HepG2 (cell line): ENCODE measurements around the gene EIF3B. TPM values are rescaled to one million over a fixed set of nuclear protein-coding genes. Genes with fewer than 3 reads are reported as not detected.

Experiments used
- ATAC-seq: fragments of 200-7000 bp; cut with Tn5 transposase; 3 replicates; pipeline ENCODE4 v1.9.1; 2020; ENCODE audit warnings: mild to moderate bottlenecking, moderate library complexity
- BruUV-seq: library from RNA; stranded (reverse); fragments of 400-500 nt; replicated peaks from 2 replicates; lab custom pipeline; 2021; lab: Mats Ljungman, UMichigan
- CTCF ChIA-PET: fragments of 300-600 bp; formaldehyde crosslinking; extraction: SDS; loops from one replicate; lab custom pipeline; 2021; ENCODE audit warnings: low total read pairs, inconsistent platforms, low intra/inter-chr PET ratio; lab: Yijun Ruan, JAX
- POLR2A ChIA-PET: fragments of 350-600 bp; sonication (Branson Sonifier 250); formaldehyde crosslinking; loops from one replicate; lab custom pipeline; 2020; ENCODE audit warnings: antibody characterized with exemption, inconsistent platforms; lab: Yijun Ruan, JAX
- DNase-seq: peaks from one replicate; pipeline ENCODE4 v3.0.0-alpha.2; 2015; ENCODE audit warnings: low spot score
- FAIRE-seq: peaks from 3 replicates; lab custom pipeline; 2011; peaks lifted over from hg19 to GRCh38; lab: Jason Lieb, UNC
- H2AFZ ChIP-seq: one replicate; pipeline ENCODE4 v1.6.1; 2011; ENCODE audit warnings: low read length, inconsistent platforms
- H3K27ac ChIP-seq: fragments of 300-600 bp; 3 replicates; pipeline ENCODE4 v1.8.0; 2011; ENCODE audit warnings: mixed run types, mild to moderate bottlenecking, mixed read lengths, low read length, inconsistent platforms; ENCODE audit not compliant: insufficient read depth; ENCODE audit errors: extremely low read length
- H3K27me3 ChIP-seq, 2 experiments: fragments of 200-600 bp in 1 of 2; 2 replicates in 1 of 2; 3 replicates in 1 of 2; pipeline versions ENCODE4 v1.6.0 to v1.8.0; 2011; ENCODE audit warnings: low read length in 2 of 2, mild to moderate bottlenecking in 2 of 2, moderate library complexity in 2 of 2, inconsistent platforms in 1 of 2; ENCODE audit not compliant: insufficient read depth in 2 of 2, control insufficient read depth in 1 of 2
- H3K36me3 ChIP-seq, 2 experiments: fragments of 200-600 bp in 1 of 2; replicated peaks in 1 of 2; 2 replicates in 1 of 2; 3 replicates in 1 of 2; pipeline versions ENCODE4 v1.5.1 to v1.8.0; 2011; ENCODE audit warnings: low read length in 2 of 2, inconsistent platforms in 1 of 2; ENCODE audit not compliant: insufficient read depth in 2 of 2, control insufficient read depth in 1 of 2
- H3K4me1 ChIP-seq: 2 replicates; pipeline ENCODE4 v1.5.1; 2012; ENCODE audit warnings: low read length, inconsistent platforms; ENCODE audit not compliant: insufficient read depth
- H3K4me2 ChIP-seq: 2 replicates; pipeline ENCODE4 v1.6.0; 2011; ENCODE audit warnings: low read depth, low read length, inconsistent platforms
- H3K4me3 ChIP-seq, 3 experiments: fragments of 200-600 bp in 1 of 3; sonication (generic), shearing (Covaris generic) in 1 of 3; replicated peaks in 1 of 3; 2 replicates each; pipeline ENCODE4 v1.5.1; 2011 to 2016; ENCODE audit warnings: low read length in 3 of 3, inconsistent platforms in 2 of 3, low read depth in 2 of 3, mild to moderate bottlenecking in 2 of 3, control low read depth in 1 of 3, mixed read lengths in 1 of 3; ENCODE audit not compliant: insufficient read depth in 1 of 3
- H3K79me2 ChIP-seq: one replicate; pipeline ENCODE4 v1.6.1; 2011; ENCODE audit warnings: low read length, inconsistent platforms; ENCODE audit not compliant: insufficient read depth
- H3K9ac ChIP-seq: 2 replicates; pipeline ENCODE4 v1.6.0; 2011; ENCODE audit warnings: mild to moderate bottlenecking, low read depth, low read length, inconsistent platforms; ENCODE audit not compliant: insufficient read depth
- H3K9me3 ChIP-seq: 2 replicates; pipeline ENCODE4 v1.5.1; 2012; ENCODE audit warnings: mild to moderate bottlenecking, low read length
- H4K20me1 ChIP-seq: 2 replicates; pipeline ENCODE4 v1.6.0; 2011; ENCODE audit warnings: inconsistent platforms, mild to moderate bottlenecking, low read length, moderate library complexity; ENCODE audit not compliant: insufficient read depth
- BCL6 ChIP-seq: IDR thresholded peaks from 2 replicates; pipeline ENCODE4 v1.6.1; 2016; ENCODE audit warnings: missing genetic modification reagents, missing compliant biosample characterization
- PRDM4 ChIP-seq: sonication (generic); formaldehyde crosslinking; IDR thresholded peaks from 2 replicates; pipeline ENCODE4 v1.9.0; 2021; ENCODE audit warnings: missing genetic modification reagents, borderline replicate concordance
- WGBS: methylation state at CpG from one replicate; pipeline ENCODE4 v1.1.6; 2017; ENCODE audit warnings: low lambda C conversion rate; 5-methylcytosine and 5-hydroxymethylcytosine counted together
- in situ Hi-C: cut with HindIII; loops from 2 replicates; pipeline ENCODE4 v1.10.0; 2017; ENCODE audit warnings: low pct_unique_long_range_greater_than_20kb; ENCODE audit not compliant: extremely low pct_ligation_motif_present
- intact Hi-C: fragments of 100-400 bp; cut with micrococcal nuclease; formaldehyde crosslinking; loops from one replicate; pipeline ENCODE4 v1.10.0; 2022; ENCODE audit not compliant: unreplicated experiment
- polyA plus RNA-seq, 8 experiments: library from polyadenylated mRNA; depleted of rRNA in 3 of 8; stranded (reverse) in 7 of 8; unstranded in 1 of 8; fragments of >200 nt; fragmentation: Illumina TruSeq in 4 of 8; extraction: Trizol in 4 of 8; gene quantifications; 2 replicates each; pipeline versions ENCODE4 v1.2.1 to v1.2.3, GENCODE V29; 2011 to 2016; ENCODE audit warnings: low read depth in 4 of 8, missing spikeins in 1 of 8, mixed read lengths in 1 of 8; ENCODE audit not compliant: insufficient read depth in 1 of 8
- total RNA-seq, 5 experiments: library from RNA; depleted of rRNA; stranded (reverse); fragments of >200 nt; fragmentation: Illumina TruSeq; extraction: Trizol; gene quantifications; 2 replicates each; pipeline ENCODE4 v1.2.3, GENCODE V29; 2016; ENCODE audit warnings: low read depth in 1 of 5
- TF ChIP-seq, protein P1 (sequence below): sonication (generic); IDR thresholded peaks from 2 replicates; pipeline ENCODE4 v1.6.1; 2016; ENCODE audit warnings: low read depth, borderline replicate concordance
- TF ChIP-seq, protein P2 (sequence below): sonication (generic); formaldehyde crosslinking; IDR thresholded peaks from 2 replicates; pipeline ENCODE4 v1.5.1; 2020; ENCODE audit warnings: mild to moderate bottlenecking, moderate library complexity, missing genetic modification reagents
- TF ChIP-seq, protein P3 (sequence below): sonication (generic); formaldehyde crosslinking; IDR thresholded peaks from 2 replicates; pipeline ENCODE4 v1.4.0; 2020; ENCODE audit warnings: missing genetic modification reagents

Gene EIF3B
- total and polyA plus RNA-seq, 2 of the 13 experiments (the other 11 are each of a cell fraction or from before 2014, with no cell fraction given), result 92.2 to 241 TPM

- no peak overlapping the region for H3K27ac ChIP-seq
- H3K4me2 ChIP-seq, result peak overlapping the region; percentile 81
- BruUV-seq, result no TSS peak
- TF ChIP-seq, protein P1, sequence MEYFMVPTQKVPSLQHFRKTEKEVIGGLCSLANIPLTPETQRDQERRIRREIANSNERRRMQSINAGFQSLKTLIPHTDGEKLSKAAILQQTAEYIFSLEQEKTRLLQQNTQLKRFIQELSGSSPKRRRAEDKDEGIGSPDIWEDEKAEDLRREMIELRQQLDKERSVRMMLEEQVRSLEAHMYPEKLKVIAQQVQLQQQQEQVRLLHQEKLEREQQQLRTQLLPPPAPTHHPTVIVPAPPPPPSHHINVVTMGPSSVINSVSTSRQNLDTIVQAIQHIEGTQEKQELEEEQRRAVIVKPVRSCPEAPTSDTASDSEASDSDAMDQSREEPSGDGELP, result peak; percentile 40; the same call in 1 of the 2 replicates
- TF ChIP-seq, protein P2, sequence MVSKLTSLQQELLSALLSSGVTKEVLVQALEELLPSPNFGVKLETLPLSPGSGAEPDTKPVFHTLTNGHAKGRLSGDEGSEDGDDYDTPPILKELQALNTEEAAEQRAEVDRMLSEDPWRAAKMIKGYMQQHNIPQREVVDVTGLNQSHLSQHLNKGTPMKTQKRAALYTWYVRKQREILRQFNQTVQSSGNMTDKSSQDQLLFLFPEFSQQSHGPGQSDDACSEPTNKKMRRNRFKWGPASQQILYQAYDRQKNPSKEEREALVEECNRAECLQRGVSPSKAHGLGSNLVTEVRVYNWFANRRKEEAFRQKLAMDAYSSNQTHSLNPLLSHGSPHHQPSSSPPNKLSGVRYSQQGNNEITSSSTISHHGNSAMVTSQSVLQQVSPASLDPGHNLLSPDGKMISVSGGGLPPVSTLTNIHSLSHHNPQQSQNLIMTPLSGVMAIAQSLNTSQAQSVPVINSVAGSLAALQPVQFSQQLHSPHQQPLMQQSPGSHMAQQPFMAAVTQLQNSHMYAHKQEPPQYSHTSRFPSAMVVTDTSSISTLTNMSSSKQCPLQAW (CRISPR knock-in tag), result 0 out of 2 replicates have a peak, but pooled peaks have one; percentile 41
- no peak for TF ChIP-seq PRDM4 (CRISPR knock-in tag)
- TF ChIP-seq, protein P3, sequence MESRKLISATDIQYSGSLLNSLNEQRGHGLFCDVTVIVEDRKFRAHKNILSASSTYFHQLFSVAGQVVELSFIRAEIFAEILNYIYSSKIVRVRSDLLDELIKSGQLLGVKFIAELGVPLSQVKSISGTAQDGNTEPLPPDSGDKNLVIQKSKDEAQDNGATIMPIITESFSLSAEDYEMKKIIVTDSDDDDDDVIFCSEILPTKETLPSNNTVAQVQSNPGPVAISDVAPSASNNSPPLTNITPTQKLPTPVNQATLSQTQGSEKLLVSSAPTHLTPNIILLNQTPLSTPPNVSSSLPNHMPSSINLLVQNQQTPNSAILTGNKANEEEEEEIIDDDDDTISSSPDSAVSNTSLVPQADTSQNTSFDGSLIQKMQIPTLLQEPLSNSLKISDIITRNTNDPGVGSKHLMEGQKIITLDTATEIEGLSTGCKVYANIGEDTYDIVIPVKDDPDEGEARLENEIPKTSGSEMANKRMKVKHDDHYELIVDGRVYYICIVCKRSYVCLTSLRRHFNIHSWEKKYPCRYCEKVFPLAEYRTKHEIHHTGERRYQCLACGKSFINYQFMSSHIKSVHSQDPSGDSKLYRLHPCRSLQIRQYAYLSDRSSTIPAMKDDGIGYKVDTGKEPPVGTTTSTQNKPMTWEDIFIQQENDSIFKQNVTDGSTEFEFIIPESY (CRISPR knock-in tag), result 0 out of 2 replicates have a peak, but pooled peaks have one; percentile 55
- no peak for TF ChIP-seq BCL6 (CRISPR knock-in tag)
- intact Hi-C loops, result loop anchor here (1.0 kb wide), 1 partner anchor 27 kb away; no protein-coding TSS in a partner anchor
- ATAC-seq (peak; percentile 10), FAIRE-seq (no peak), DNase-seq (no peak)
- peaks cover 32% of the 10 kb centered on the region for H3K79me2 ChIP-seq
- peak overlapping the region; percentile 80 to 96 (median 82) for H3K4me3 ChIP-seq
- in situ Hi-C loops, result no loop called here
- ChIA-PET POLR2A (interaction anchor here (2.7 kb wide), 1 partner anchor 8 kb away, joined by 23 read pairs; no protein-coding TSS in a partner anchor), CTCF (interaction anchor here (1.6 kb wide), 1 partner anchor 27 kb away, joined by 5 read pairs; no protein-coding TSS in a partner anchor)
- H3K9ac ChIP-seq, result peak overlapping the region; percentile 84
- no peaks in the 10 kb centered on the region for H3K36me3 ChIP-seq
- H2AFZ ChIP-seq, result no peak overlapping the region
- WGBS, result 51% methylated on average over 8 of the region's 12 CpGs
- H3K9me3 ChIP-seq, result no peaks in the 10 kb centered on the region
- H3K27me3 ChIP-seq, result no peaks in the 10 kb centered on the region
- H3K4me1 ChIP-seq, result peaks cover 46% of the 10 kb centered on the region
- H4K20me1 ChIP-seq, result peaks cover 8% of the 10 kb centered on the region; the same call in 1 of the 2 replicates
These were observed 50.1 kb downstream of the EIF3B start for GRCh38 chr7:2404714-2405119.
